ENCODE data around the gene GDI1. TPM values are rescaled to one million over a fixed set of nuclear protein-coding genes. Genes with fewer than 3 reads are reported as not detected.

Gene GDI1
- total and polyA plus RNA-seq, 9 of the 15 experiments (the other 6 are each of a cell fraction or from before 2014, with no cell fraction given): 0.97 to 82.6 (median 37.5) TPM

GRCh38 chrX:154484255-154485149 is 47.5 kb downstream of the GDI1 start (continued):
- no peak for TF ChIP-seq NR3C1 (CRISPR knock-in tag; IDR thresholded peaks at IDR 0.05)
- no peak for TF ChIP-seq ZHX1 (conservative IDR thresholded peaks at IDR 0.05; ENCODE audit: low read length)
- TF ChIP-seq TBL1XR1 (IDR thresholded peaks at IDR 0.05; ENCODE audit: low read length in 2 of 2): peak in 1 of 2 experiments; percentile 39; a peak in 1 of 4 replicates
- TF ChIP-seq GTF2E2 (tag; IDR thresholded peaks at IDR 0.05): no peak
- TF ChIP-seq ZNF780A (CRISPR knock-in tag; IDR thresholded peaks at IDR 0.05): no peak
- TF ChIP-seq ZNF121 (CRISPR knock-in tag; conservative IDR thresholded peaks at IDR 0.05): no peak
- no peak for TF ChIP-seq ADNP (tag; IDR thresholded peaks at IDR 0.05)
- no peak for TF ChIP-seq U2AF1 (optimal IDR thresholded peaks at IDR 0.05; ENCODE audit: low read depth, low read length)
- TF ChIP-seq HNRNPLL (IDR thresholded peaks at IDR 0.05; ENCODE audit: low read depth, low read length, poor library complexity, severe bottlenecking): no peak
- no peak for TF ChIP-seq RUNX1 (IDR thresholded peaks at IDR 0.05; ENCODE audit: low read depth)
- no peak for TF ChIP-seq TCF15 (CRISPR knock-in tag; IDR thresholded peaks at IDR 0.05)
- peak; percentile 79 for TF ChIP-seq EP300 (IDR thresholded peaks at IDR 0.05; ENCODE audit: low read length)
- TF ChIP-seq ZNF124 (CRISPR knock-in tag; IDR thresholded peaks at IDR 0.05): no peak
- no peak for TF ChIP-seq COPS2 (conservative IDR thresholded peaks at IDR 0.05)
- no peak for TF ChIP-seq U2AF2 (optimal IDR thresholded peaks at IDR 0.05; ENCODE audit: low read depth, low read length)
- TF ChIP-seq MCM7 (IDR thresholded peaks at IDR 0.05): no peak
- TF ChIP-seq KLF10 (CRISPR knock-in tag; IDR thresholded peaks at IDR 0.05): no peak
- TF ChIP-seq ZNF408 (CRISPR knock-in tag; IDR thresholded peaks at IDR 0.05; ENCODE audit: low read depth): no peak
- TF ChIP-seq ZNF143 (CRISPR knock-in tag; IDR thresholded peaks at IDR 0.05): no peak
- peak; percentile 53 for TF ChIP-seq ZBTB2 (IDR thresholded peaks at IDR 0.05)
- TF ChIP-seq AFF4 (CRISPR knock-in tag; IDR thresholded peaks at IDR 0.05): no peak
